ENCODE measurements around the gene ZNF804B.

ZNF804B gene

GRCh38 chr7:88756802-88757201 lies 2.7 kb upstream of the ZNF804B start:
- H3K27me3 ChIP-seq (ENCODE audit: insufficient read depth, poor library complexity, severe bottlenecking), result peaks cover 20% of the 10 kb centered on the region
- no peak for TF ChIP-seq GABPA (IDR thresholded peaks at IDR 0.05; ENCODE audit: low read depth)
- no peak overlapping the region for H3K4me3 ChIP-seq (replicated peaks; ENCODE audit: insufficient read depth, low read length)
- DNase-seq (ENCODE audit: low read depth in 1 of 2, low spot score in 1 of 2), result no peak
- H3K27ac ChIP-seq (replicated peaks), result no peak overlapping the region

- Histone ChIP-seq H3K27ac (replicated peaks) (no peak overlapping the region), H3K4me3 (replicated peaks; ENCODE audit: insufficient read depth, low read length) (no peak overlapping the region), H3K27me3 (ENCODE audit: insufficient read depth, poor library complexity, severe bottlenecking) (peaks cover 20% of the 10 kb centered on the region)
- TF ChIP-seq GABPA (IDR thresholded peaks at IDR 0.05; ENCODE audit: low read depth) (no peak), POLR2AphosphoS5 (IDR thresholded peaks at IDR 0.05; ENCODE audit: low read depth) (no peak), SPI1 (IDR thresholded peaks at IDR 0.05; ENCODE audit: borderline replicate concordance, low read depth) (no peak), REST (IDR thresholded peaks at IDR 0.05; ENCODE audit: insufficient replicate concordance, low read depth) (no peak), CTCF (IDR thresholded peaks at IDR 0.05; ENCODE audit: insufficient read depth, low read length) (no peak)
- no peak for DNase-seq (ENCODE audit: low read depth in 1 of 2, low spot score in 1 of 2)
Observed at GRCh38 chr7:88757371-88757770, 2.1 kb upstream of the ZNF804B start.

- DNase-seq (ENCODE audit: low read depth in 1 of 2, low spot score in 1 of 2), result no peak
- Histone ChIP-seq H3K27ac (replicated peaks) (no peak overlapping the region), H3K4me3 (replicated peaks; ENCODE audit: insufficient read depth, low read length) (no peak overlapping the region), H3K27me3 (ENCODE audit: insufficient read depth, poor library complexity, severe bottlenecking) (peaks cover 20% of the 10 kb centered on the region)
- no peak for TF ChIP-seq GABPA (IDR thresholded peaks at IDR 0.05; ENCODE audit: low read depth)
Observed at GRCh38 chr7:88758381-88759229, 895 bp upstream of the ZNF804B start.

- no peak overlapping the region for H3K4me3 ChIP-seq (replicated peaks; ENCODE audit: insufficient read depth, low read length)
Observed at GRCh38 chr7:88760136-88760515, 626 bp downstream of the ZNF804B start.

More at GRCh38 chr7:88760136-88760515, 626 bp downstream of the ZNF804B start:
- H3K27ac ChIP-seq (replicated peaks), result no peak overlapping the region
- TF ChIP-seq POLR2AphosphoS5 (IDR thresholded peaks at IDR 0.05; ENCODE audit: low read depth) (no peak), REST (IDR thresholded peaks at IDR 0.05; ENCODE audit: insufficient replicate concordance, low read depth) (no peak), CTCF (IDR thresholded peaks at IDR 0.05; ENCODE audit: insufficient read depth, low read length) (no peak), SPI1 (IDR thresholded peaks at IDR 0.05; ENCODE audit: borderline replicate concordance, low read depth) (no peak), GABPA (IDR thresholded peaks at IDR 0.05; ENCODE audit: low read depth) (no peak)
- peaks cover 20% of the 10 kb centered on the region for H3K27me3 ChIP-seq (ENCODE audit: insufficient read depth, poor library complexity, severe bottlenecking)
- no peak for DNase-seq (ENCODE audit: low read depth in 1 of 2, low spot score in 1 of 2)
